PC-3 (cell line): ENCODE measurements around the gene TMTC2.

ENCODE experiments used
- CTCF ChIP-seq: fragments of 300-600 bp; sonication (generic); conservative IDR thresholded peaks from 2 replicates; pipeline ENCODE4 v1.5.1; 2017; ENCODE audit warnings: antibody characterized with exemption, low read depth, mild to moderate bottlenecking, low read length
- EZH2 ChIP-seq: fragments of 300-600 bp; sonication (generic); IDR thresholded peaks from one replicate; pipeline ENCODE4 v1.6.1; 2017; ENCODE audit warnings: antibody characterized with exemption, mild to moderate bottlenecking, low read length; ENCODE audit not compliant: unreplicated experiment

DNA sequence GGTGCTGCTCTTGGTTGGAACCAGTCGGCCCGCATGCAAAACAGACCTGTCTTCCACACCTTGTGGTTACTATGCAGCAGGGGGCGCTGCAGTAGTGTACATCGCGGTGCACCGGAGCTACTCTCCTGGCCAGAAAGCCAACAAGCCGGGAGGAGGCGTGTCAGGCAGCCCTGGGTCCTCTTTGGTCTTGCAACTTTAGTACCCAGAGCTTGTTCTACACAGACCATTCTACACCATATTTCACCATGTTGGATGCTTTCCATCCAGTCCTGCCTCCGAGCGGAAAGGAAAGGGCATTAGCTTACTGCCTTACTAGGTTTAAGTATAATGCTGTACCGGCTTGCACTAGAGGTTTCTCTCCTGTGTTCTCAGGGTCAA is 927 bp upstream of the TMTC2 start:
- TF ChIP-seq CTCF (peak; percentile 94), EZH2 (no peak)
